GM18498 (cell line): ENCODE data around the gene ERC2.

Experiments
- ATAC-seq: cut with Tn5 transposase; IDR thresholded peaks from one replicate; pipeline ENCODE4 v1.9.1; 2021; ENCODE audit warnings: mild to moderate bottlenecking, moderate library complexity; ENCODE audit not compliant: unreplicated experiment

The ERC2 gene

DNA sequence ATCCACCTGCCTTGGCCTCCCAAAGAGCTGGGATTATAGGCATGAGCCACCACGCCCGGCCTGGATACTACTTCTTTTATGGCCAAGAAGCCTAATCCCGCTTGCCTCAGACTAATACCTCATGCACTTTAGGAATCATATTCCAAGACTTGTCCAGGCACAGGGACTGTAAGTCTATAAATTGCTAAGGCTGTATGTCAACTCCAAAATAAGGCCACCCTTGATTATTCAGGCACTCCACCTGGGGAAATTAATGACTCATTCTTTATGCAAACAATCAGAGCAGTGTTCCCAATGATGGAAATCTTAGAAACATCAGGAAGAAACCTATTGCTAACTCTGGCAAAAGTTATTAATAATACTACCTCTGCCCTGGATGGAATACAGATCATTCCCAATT, 98.4 kb downstream of the ERC2 start:
- no peak for ATAC-seq

DNA sequence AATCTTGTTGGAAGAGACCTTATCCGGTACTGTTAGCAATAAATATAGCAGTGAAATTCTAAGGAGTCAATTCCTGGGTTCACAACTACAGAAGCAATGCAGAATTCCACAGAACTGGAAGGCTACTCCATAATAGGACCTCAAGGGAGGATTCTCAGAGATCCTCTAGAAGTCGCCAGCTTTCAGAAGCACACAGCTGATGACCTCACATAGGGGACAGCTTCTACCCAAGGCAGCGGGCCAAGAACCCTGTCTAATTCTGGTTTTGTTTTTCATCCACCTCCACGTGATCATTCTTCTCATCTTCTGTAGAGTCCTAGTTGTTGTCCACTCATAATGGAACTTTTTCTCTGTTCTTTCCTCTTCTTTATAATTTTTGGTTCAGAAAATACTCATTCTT, 99.4 kb downstream of the ERC2 start:
- ATAC-seq, result no peak

DNA sequence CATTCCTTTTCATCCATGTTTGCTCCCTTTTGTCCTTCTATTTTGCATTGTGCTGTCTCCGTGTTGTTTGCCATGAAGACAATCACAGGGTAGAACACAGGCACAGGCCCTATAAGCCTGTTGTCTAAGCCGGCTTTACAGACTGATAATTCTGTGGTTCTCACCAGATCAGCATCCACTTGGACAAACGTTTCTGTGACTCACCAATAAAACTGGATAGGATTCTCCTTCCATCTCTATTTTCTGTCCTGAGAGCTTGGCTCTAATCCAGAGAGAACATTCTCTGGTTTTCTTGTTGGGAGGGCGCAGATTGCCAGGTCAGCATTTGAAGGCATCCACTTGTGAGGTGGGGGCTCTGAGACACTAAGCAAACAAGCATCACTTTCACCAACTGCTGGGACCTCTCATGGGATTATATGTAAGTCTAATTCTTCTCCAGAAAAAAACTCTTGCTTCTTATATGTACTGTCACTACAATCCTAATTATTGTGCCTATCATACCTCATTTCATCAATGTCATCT, 101.6 kb downstream of the ERC2 start:
- no peak for ATAC-seq

DNA sequence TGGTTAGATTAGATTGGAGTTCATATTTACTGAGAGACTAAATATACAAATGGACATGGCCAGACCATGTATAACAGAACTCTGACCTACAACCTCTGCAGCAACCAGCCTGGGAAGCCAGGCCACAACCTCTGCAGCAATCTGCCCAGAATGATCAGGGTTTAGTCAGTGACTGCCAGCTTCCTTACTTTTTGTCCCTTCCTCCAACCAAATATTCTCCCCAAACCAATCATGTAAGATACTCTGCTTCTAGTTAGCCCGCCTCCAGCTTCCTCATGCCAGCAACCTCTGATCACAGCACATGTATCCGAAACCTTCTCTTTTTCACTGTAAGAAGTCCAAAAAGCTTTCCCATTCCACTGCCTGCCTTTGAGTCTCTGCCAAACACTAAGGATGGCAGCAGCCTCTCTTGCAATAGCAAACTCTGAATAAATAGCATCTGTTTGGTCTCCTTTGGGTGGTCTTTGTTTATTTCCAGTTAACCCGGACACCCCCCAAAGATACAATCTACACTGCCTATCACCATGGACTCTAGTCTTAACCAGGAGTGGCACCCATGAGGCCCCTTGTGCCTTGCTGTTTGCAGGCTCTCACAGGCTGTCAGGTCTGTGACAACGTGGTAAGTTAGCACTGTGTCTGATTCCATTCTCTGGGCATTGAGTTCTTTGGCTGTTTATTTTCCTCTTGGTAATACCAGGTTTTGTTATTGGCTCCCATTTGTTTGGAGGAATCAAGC, 102.2 kb downstream of the ERC2 start:
- no peak for ATAC-seq

DNA sequence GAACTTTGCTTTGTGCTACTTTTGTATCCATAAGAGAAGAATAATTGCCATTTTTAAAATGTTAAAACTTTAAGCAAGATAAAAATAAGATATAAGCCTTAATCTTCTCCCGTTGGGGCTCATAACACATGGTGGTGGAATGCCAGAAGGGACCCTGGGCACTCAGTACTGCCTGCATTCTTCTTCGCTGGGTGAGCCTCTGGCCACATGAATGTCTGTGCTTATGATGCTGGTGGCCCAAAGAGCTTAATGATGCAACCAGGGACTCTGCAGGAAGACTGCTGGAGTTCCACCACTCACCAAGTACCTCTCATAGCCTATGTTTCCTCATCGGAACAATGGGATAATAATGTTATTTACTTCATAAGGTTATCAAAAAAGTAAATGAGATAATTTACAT, 103.6 kb downstream of the ERC2 start:
- ATAC-seq, result no peak

DNA sequence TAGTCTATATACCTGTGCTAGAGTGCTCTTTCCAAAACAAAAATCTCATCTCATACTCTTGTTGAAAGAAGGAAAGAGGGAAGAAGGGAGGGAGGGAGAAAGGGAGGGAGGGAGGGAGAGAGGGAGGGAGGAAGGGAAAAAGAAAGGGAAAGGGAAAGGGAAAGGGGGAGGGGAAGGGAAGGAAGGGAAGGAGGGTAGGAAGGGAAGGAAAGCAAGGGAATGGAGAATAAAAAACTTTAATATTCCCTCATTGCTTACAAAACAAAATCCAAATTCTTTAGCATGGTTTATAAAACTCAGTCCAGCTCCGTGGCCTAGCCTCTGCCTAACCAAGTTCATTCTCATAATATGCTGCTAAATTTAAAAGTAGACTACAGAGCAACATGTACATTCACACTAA, 104.5 kb downstream of the ERC2 start:
- no peak for ATAC-seq

DNA sequence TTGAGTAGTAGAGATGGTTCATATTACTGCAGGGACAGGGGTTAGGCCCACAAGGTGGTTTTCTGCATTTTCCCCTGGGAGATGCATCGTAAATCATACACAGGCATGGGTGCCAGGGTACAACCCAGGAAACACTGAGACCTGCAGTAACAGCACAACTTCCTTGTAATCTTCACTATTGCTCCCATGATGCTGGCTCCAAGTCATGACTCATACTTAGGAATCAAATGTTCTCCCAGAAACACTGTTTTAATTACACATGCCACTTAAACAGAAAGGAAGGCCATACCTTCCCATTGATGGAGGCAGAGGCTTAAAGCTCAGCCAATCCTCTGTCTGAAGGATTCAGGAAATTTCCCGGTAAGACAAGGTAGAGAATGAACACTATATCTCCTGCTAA, 106.5 kb downstream of the ERC2 start:
- no peak for ATAC-seq

DNA sequence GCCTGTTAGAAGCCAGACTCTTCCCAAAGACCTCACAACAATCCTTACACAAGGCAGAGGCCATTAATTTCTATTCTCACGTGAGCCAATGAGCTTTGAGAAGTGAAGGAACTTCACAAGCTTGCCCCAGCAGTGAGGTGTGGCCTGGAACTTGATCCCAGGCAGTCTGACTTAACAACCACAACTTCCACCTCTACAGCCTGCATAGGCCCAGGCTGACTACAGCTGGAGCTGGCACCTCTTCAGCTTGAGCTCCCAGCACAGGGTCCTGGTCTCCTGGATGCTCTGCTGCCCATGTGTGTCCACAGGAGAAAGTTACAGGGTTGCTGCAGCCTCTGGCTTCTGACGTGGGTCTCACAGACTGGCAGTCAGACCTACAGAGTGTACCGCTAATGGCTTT, 111.0 kb downstream of the ERC2 start:
- ATAC-seq, result no peak

DNA sequence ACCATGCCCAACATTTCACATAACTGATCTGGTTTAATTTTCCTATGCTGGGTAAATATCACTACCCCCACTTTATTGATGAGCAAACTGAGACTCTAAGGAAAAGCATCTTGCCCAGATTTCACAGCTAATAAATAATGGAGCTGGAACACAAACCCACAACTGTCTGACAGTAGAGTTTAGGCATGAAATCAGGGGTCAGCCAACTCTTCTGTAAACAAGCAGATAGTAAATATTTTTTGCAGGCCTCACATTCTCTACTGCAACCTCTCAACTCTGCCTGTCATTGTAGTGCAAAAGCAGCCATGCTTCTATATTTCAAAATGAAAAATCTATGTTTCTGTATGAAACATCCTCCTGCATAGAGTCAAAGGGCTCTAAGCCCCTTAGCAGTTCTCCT, 111.5 kb downstream of the ERC2 start:
- ATAC-seq, result no peak

DNA sequence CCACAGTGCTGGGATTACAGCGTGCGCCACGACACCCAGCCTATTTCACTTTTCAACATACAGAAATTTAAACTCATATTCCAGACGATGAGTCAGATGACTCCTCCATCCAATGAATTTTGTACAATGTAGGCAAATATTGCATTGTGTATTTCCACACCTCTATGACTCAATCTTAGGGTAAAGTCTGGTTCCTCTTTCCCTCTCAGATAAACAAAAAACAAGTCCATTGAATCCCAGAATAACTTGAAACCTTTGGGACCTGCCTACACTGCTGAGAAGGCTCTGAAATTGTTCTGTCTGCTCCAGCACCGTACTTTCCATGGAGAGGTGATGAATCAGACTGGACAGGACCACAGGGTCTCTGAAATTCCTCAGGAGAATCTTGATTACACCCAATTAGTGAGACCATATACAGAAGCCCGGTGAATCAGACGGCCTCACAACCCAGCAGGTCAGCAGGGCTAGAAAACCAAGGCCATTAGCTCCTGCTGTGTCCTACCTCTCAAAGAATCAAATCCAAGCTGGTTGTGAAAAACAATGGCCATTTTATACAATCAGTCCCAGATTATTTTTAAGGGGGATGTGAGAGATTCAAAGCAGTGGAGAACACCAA, 112.6 kb downstream of the ERC2 start:
- no peak for ATAC-seq

DNA sequence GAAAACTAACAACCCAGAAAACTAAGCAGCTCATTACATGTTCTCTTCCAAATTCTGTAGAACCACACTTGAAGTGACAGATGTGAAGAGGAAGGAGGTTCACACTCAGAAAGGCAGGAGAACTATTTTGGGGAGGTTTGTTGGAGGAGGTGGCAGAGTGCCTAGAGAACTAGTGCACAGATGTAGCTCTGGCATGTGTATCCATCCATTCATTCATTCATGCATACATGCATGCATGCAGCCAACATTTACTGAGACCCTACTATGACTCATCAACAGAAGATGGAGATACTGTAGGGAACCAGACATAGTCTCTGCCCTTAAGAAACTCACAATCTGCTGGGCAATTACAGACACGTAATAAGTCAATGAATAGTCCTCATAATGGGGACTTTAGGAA, 116.7 kb downstream of the ERC2 start:
- ATAC-seq, result no peak

DNA sequence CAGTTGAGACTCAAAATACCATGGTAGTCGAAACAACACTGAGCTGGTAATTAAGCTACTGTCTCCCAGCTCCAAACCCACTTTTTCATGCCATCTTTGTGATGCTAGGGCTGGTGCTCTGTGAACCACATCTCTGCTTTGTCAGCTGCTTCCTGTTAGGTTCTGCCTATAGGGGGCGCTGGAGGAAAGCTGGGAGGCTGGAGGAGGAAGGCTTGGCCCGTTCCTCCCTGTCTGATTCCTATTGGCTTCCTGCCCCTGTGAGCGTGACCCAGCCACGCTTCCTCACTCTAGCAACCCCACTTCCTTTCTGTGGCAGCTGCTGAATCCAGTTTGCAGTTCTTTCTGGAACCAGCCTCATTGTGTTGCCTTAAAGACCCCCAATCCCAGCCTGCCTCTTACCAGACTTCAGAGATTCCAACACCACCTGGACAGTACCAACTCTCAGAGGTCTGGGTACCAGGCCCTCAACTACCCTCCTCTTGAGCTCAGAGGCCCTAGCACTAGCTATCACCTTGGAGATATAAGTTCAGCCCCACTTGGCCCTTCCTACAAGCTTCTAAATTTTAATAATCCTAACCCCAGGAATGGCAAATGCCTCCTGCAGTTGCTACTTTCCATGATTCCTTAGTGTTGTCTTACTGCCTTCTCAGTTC, 120.9 kb downstream of the ERC2 start:
- ATAC-seq, result no peak

DNA sequence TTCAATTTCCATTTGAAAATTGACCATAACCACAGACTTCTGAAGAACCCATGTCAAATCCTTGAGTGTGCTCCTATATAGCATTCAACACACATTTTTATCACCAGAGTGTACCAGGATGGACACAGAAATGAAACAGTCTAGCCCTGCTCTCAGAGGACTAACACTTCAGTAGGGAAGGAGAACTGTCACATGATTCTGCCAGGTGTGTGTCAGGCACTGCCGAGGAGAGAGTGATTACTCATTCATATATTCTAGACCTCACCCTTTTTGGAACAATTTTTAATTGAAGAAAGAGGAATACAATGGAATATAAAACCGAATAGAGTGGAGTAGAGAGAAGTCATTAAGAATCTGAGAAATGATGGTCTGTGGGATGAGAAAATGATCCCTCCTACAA, 125.8 kb downstream of the ERC2 start:
- no peak for ATAC-seq

DNA sequence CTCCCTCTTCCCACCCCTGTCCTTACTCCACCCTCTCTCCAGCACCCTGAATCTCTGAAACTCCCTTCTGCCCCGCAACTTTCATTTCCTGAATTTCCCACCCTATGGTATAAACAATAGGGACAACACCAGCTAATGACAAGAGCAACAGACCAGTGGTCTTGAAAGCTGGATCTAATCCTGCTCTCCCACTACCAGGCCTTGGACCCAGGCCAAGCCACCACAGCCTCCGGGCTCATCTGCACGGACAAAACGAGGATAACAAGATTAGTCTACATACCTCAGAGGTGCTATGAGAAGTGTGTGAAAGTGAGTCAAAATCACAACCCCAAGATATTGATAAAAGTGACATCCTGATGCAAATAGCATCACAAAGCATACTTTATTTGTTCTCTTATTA, 128.6 kb downstream of the ERC2 start:
- ATAC-seq, result no peak

DNA sequence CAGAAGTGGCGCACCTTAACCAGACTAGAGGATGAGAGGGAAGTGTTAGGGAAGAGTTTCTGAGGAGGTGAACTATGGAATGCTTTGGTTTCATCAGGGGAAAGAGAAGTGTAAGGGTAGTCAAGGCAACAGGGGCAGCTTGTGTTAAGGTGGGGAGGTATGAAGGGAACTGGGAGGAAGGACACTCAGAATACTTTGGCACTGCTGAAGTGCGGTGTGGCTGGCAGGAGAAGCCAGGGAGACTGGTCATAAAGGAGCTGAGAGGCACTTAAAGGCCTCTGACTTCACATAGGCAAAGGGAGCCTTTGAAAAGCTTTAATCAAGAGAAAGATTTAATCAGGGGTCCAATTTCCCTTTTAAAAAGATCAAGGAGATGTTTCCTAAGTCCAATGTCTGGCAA, 129.0 kb downstream of the ERC2 start:
- no peak for ATAC-seq

DNA sequence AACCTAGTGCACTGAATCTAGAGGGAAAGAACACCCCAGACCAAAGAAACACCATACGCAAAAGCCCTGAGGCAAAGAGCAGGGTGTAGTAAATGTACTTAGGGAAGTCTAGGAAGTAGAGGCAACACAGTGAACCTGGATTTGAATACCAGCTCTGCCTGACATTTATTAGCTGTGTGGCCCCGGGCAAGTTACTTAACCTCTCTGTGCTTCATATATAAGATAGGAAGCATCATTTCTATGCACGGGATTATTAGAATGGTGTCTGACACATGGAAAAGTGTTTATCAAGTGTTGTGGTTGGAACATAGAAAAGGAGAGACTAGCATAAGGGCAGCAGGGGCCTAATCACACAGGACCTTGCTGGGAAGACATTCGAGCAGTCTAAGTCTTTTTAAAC, 132.2 kb downstream of the ERC2 start:
- ATAC-seq, result no peak

DNA sequence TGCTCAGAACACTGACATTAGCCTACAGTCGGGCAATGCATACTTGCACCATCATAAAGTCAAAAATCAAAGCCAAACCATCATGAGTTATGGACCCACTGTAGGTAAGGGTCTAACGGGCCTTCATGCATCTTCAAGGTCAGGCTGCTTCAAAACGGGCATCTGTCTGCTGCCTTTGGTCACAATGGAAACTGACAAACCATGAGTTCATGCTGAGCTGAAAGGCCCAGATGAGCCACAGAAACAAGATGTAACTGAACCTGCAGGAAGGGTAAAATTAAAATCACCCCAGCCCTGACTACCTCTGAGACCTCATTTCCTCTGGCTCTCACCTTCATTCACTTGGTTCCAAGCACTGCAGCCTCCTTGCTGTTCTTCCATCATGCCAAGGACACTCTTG, 143.8 kb downstream of the ERC2 start:
- no peak for ATAC-seq

DNA sequence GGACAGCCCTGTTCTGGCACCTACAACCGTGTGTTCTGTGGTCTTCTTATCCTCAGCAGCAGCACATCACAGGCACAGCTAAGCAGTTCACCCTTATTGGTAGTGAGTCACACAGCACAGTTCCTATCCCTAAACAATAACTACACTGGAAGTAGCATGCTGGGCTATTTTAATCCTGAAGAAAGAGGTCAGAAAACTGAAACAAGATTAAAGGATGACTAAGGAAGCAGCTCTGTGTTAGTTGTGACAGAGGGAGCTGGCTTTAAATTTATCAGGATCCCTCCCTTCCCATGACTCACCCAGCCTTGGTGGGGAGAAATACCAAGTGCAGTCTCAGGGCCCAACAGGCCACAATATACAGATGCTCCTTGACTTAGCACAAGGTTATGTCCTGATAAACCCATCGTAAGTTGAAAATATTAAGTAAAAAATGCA, 144.3 kb downstream of the ERC2 start:
- no peak for ATAC-seq

DNA sequence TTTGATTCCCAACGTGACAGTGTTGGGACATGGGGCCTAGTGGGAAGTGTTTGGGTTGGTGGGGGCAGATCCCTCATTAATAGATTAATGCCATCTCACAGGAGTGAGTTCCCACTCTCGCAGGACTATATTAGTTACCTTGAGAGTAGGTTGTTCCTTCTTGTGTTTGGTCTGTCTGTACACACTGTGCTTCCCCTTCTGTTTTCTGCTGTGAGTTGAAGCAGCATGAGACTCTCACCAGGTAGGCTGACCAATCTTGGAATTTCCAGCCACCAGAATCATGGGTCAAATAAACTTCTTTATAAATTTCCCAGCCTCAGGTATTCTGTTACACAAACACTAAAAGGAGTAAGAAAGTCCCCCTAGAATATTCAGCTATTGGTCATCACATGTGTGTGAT, 145.4 kb downstream of the ERC2 start:
- ATAC-seq, result no peak

DNA sequence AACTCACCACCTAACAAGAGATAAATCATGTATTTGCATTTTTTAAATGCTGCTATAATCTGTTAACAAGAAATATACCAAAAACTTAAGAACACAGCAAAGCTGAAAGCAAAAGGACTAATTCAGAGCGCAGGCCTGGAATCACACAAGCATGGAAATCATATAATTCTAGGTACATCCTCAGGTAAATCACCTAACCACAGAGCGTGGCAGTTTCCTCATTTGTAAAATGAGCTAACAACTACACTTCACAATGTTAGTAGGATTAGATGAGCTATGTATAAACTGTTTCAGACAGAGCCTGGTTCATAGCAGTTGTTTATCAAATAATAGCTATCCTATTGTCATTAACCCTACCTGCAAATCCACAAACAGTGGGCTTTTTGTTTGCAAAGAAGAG, 146.4 kb downstream of the ERC2 start:
- ATAC-seq, result no peak

DNA sequence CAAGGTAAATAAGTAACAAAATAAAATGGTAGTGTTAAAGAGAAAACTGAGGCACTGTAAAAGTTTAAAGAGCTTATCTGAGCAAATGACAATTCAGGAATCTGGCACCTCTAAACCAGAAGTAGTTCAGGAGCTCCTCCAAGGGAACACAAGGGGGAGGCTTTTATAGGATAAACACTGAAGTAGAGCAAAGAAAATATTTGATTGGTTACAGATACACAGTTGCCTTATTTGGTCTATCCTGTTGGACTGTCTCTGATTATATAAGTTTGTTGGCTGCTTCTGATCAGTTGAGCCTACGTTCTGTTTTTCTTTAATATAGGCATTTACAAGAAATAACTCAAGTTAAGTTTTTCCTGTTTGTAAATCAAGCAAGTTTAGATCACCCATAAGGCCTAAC, 146.9 kb downstream of the ERC2 start:
- no peak for ATAC-seq

DNA sequence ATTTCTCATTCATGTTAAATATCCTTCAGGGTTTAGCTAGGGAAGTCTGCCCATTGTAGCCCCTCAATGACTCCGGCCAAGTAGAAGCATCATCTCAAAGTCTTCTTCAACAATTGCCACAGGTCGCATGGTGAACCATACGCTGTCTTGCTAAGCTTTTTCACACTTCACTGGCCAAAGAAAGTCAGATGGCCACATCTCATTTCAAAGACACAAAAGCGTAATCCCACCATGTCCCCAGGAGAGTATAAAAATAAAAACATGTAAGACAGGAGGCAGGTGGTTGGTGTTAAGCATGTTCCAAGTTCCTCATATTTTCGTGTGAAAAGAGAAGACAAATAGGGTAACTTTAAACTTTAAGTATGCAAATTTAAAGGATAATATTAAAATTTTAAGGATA, 147.4 kb downstream of the ERC2 start:
- no peak for ATAC-seq
